AML-193 (cell line): ENCODE measurements around the gene RIMBP2.

Experiments
- DNase-seq, 2 experiments: peaks; one replicate each; lab custom pipeline; 2025; lab: John Stamatoyannopoulos, UW

The RIMBP2 gene

GRCh38 chr12:130737731-130738130 is 21.6 kb upstream of the RIMBP2 start:
- DNase-seq, result no peak

GRCh38 chr12:130729344-130729743 is 13.2 kb upstream of the RIMBP2 start:
- DNase-seq, result no peak

GRCh38 chr12:130728158-130729058 is 12.3 kb upstream of the RIMBP2 start:
- DNase-seq, result no peak

GRCh38 chr12:130719263-130719859 is 3.3 kb upstream of the RIMBP2 start:
- DNase-seq, result no peak

GRCh38 chr12:130717752-130718151 is 1.7 kb upstream of the RIMBP2 start:
- DNase-seq, result no peak

- DNase-seq, result no peak
These were observed 869 bp upstream of the RIMBP2 start for GRCh38 chr12:130716969-130717366.

GRCh38 chr12:130715150-130715997 is 725 bp downstream of the RIMBP2 start:
- no peak for DNase-seq

- DNase-seq, result no peak
These were observed 1.4 kb downstream of the RIMBP2 start for GRCh38 chr12:130714591-130715149.

GRCh38 chr12:130714091-130714590 is 2.0 kb downstream of the RIMBP2 start:
- no peak for DNase-seq

- no peak for DNase-seq
These were observed 2.5 kb downstream of the RIMBP2 start for GRCh38 chr12:130713581-130713991.

GRCh38 chr12:130712346-130713065 is 3.6 kb downstream of the RIMBP2 start:
- no peak for DNase-seq

- DNase-seq, result no peak
These were observed 4.3 kb downstream of the RIMBP2 start for GRCh38 chr12:130711756-130712155.

- DNase-seq, result no peak
These were observed 5.4 kb downstream of the RIMBP2 start for GRCh38 chr12:130710733-130711080.

- DNase-seq, result no peak
These were observed 5.9 kb downstream of the RIMBP2 start for GRCh38 chr12:130709971-130710732.

GRCh38 chr12:130709151-130709970 is 6.7 kb downstream of the RIMBP2 start:
- DNase-seq, result no peak

GRCh38 chr12:130708648-130709047 is 7.5 kb downstream of the RIMBP2 start:
- DNase-seq, result no peak

GRCh38 chr12:130707571-130707891 is 8.6 kb downstream of the RIMBP2 start:
- no peak for DNase-seq

GRCh38 chr12:130706885-130707570 is 9.1 kb downstream of the RIMBP2 start:
- DNase-seq, result no peak

- DNase-seq, result no peak
These were observed 9.8 kb downstream of the RIMBP2 start for GRCh38 chr12:130706311-130706710.
